Muscle of leg (tissue), 11 donors: ENCODE data around the gene RNF215. TPM values are rescaled to one million over a fixed set of nuclear protein-coding genes. Genes with fewer than 3 reads are reported as not detected.

Experiments
- DNase-seq: peaks from one replicate; pipeline ENCODE4 v3.0.0; 2013
- H3K27ac ChIP-seq: one replicate; pipeline ENCODE4 v1.5.1; 2013; ENCODE audit warnings: mild to moderate bottlenecking, low read length, control low read depth
- H3K27me3 ChIP-seq: one replicate; pipeline ENCODE4 v1.6.1; 2013; ENCODE audit warnings: low read length; ENCODE audit not compliant: control insufficient read depth, insufficient read depth
- H3K36me3 ChIP-seq: one replicate; pipeline ENCODE4 v1.6.1; 2013; ENCODE audit warnings: low read length; ENCODE audit not compliant: control insufficient read depth, insufficient read depth
- H3K4me1 ChIP-seq: one replicate; pipeline ENCODE4 v1.6.1; 2013; ENCODE audit warnings: low read length; ENCODE audit not compliant: control insufficient read depth, insufficient read depth
- H3K4me3 ChIP-seq: one replicate; pipeline ENCODE4 v1.5.1; 2013; ENCODE audit warnings: low read length, control low read depth
- H3K9me3 ChIP-seq: replicated peaks from 2 replicates; pipeline ENCODE4 v1.6.1; 2013; ENCODE audit warnings: low read depth, low read length; ENCODE audit not compliant: control insufficient read depth
- WGBS: methylation state at CpG from one replicate; pipeline ENCODE4 v1.1.5; 2013; ENCODE audit warnings: missing lambda C conversion rate; ENCODE audit not compliant: insufficient coverage; 5-methylcytosine and 5-hydroxymethylcytosine counted together
- polyA plus RNA-seq, 8 donors: library from polyadenylated mRNA; unstranded; fragments of 120-200 nt; gene quantifications; one replicate each; pipeline versions ENCODE4 v1.2.1 to v1.2.3, GENCODE V29; 2013; ENCODE audit warnings: inconsistent platforms in 1 of 8, low replicate concordance in 1 of 8; ENCODE audit not compliant: insufficient read length in 8 of 8, insufficient read depth in 1 of 8
- total RNA-seq: library from RNA; stranded (reverse); fragments of 120-200 nt; gene quantifications from one replicate; pipeline ENCODE4 v1.2.4, GENCODE V29; 2013

The RNF215 gene
- total and polyA plus RNA-seq, 9 donors = 11.2 to 15.4 (median 14.1) TPM

DNA sequence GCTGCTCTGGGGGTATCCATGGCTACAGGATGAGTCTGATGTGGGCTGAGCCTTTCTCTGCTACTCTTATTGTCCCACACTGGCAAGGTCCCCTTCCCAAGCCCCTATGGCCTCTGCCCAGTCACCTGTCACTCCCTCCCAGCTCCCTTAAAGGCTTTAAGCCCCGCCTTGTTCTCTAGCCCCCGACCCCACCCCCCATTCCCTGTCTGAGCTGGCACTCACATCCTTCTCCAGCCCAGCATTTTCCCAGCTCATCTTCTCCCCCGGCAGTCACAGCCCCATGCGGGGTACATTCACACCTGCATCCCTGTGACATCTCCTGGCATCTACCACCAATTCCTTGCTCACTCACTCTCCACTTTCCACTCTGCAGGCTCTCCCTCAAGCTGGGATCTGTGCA, 42.7 kb upstream of the RNF215 start:
- H3K36me3 ChIP-seq = no peaks in the 10 kb centered on the region
- 49% methylated on average over 4 of the region's 4 CpGs for WGBS
- H3K4me3 ChIP-seq = no peak overlapping the region
- peaks cover 18% of the 10 kb centered on the region for H3K4me1 ChIP-seq
- H3K27ac ChIP-seq = no peak overlapping the region
- DNase-seq = no peak
- no peaks in the 10 kb centered on the region for H3K9me3 ChIP-seq
- H3K27me3 ChIP-seq = no peaks in the 10 kb centered on the region

DNA sequence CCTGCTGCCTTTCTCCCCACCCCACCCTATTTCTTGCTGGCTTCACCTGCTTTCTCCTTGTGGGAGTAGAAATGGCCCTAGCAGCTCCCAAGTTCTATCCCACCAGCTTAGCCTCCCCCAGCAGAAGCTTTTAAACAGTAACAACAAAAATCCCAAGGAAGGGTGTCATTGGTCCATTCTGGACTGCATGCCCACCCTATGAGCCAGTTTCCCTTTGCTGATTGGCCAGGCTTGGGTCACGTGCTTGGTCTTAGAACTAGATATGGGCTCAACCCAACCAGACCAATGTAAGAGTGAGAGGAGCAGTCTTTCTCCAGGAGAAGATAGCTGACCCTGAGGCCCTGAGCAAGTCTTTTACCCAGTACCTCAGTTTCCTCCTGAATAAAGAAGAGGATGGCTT, 40.7 kb upstream of the RNF215 start:
- no peak for DNase-seq
- Histone ChIP-seq H3K9me3 (no peaks in the 10 kb centered on the region), H3K4me3 (no peak overlapping the region), H3K4me1 (peaks cover 32% of the 10 kb centered on the region), H3K27ac (no peak overlapping the region), H3K27me3 (no peaks in the 10 kb centered on the region), H3K36me3 (no peaks in the 10 kb centered on the region)
- WGBS = no CpG with 5 or more reads among the region's 1 CpG

DNA sequence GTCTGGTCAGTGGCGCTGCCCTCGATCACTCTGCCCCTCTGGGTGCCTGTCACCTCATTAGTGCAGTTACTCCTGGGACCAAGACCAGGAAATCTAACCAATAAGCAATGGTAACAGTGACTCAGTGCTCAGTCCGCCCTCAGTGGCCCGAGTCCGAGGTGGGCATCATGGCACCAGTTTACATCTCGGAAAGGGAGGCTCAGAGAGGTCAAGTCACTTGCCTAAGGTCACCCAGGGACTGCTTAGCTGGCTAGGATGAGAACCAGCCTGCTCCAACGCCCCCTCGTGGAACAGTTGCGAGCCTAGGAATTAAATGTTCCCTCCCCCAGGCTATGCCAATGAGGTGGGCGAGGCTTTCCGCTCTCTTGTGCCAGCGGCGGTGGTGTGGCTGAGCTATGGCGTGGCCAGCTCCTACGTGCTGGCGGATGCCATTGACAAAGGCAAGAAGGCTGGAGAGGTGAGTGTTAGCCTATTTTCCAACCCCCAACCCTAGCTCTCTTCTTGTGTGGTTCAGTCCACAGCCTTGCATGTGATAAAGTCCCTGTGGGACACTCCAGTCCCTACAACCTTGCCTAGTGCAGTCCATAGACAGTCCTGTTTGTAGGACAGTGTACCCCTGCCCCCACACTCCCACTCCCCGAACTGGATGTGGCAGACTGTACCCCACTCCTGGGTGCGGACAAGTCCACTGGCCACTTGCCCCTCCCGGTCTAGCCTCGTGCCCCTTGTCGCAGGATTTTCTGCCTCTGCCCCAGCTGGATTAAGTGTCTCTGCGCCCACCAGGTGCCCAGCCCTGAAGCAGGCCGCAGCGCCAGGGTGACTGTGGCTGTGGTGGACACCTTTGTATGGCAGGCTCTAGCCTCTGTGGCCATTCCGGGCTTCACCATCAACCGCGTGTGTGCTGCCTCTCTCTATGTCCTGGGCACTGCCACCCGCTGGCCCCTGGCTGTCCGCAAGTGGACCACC, 39.5 kb upstream of the RNF215 start:
- no peaks in the 10 kb centered on the region for H3K9me3 ChIP-seq
- peak overlapping the region; percentile 77 for H3K4me3 ChIP-seq
- 74% methylated on average over 18 of the region's 29 CpGs for WGBS
- H3K27ac ChIP-seq = peak overlapping the region; percentile 74
- no peaks in the 10 kb centered on the region for H3K27me3 ChIP-seq
- H3K36me3 ChIP-seq = no peaks in the 10 kb centered on the region
- peaks cover 42% of the 10 kb centered on the region for H3K4me1 ChIP-seq
- peak; percentile 80 for DNase-seq

DNA sequence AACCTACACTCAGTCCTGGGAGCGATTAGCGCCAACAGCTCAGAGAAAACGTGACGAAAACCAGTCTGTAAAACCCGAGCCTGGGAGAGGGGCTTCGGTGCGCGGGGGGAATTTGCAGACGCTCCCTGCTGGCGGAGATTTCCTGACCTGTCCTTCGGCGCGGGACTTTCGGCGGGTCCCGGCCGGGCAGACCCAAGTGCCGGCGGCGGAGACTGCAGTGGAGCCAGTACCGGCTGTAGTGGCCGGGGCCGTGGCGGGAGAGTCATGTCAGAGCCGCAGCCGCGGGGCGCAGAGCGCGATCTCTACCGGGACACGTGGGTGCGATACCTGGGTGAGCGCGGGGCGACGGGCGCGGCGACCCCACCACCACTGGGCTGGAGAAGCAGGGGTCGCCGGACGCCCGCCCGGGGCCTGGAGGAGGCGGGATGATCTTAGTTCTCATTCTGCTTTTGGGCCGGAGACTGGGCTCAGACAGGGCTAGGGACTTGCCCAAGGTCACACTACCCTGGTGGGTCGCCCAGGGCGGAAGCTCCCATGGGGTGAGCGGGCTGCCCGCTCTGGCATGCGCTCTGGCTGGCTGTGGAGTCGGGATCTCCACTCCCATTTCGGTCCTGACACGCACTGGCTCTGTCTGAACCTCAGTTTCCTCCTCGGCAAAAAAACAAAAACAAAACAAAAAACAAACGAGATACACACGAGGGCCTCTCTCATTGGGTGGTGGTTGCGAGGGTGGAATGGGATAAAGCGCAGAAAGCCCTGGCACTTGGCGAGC, 38.6 kb upstream of the RNF215 start, which contains the start of gene MTFP1:
TSS of gene MTFP1 (plus strand) at position 153 of the 772 bp plus-strand sequence. CDS start at position 265, 112 bp downstream.
- Histone ChIP-seq H3K27me3 (no peaks in the 10 kb centered on the region), H3K4me3 (peak within 1 kb of the TSS; percentile 77), H3K9me3 (no peaks in the 10 kb centered on the region), H3K27ac (peak within 1 kb of the TSS; percentile 74), H3K36me3 (no peaks in the 10 kb centered on the region), H3K4me1 (peaks cover 42% of the 10 kb centered on the region)
- DNase-seq = peak; percentile 83
- under 1% methylated on average over 52 of the region's 61 CpGs for WGBS

DNA sequence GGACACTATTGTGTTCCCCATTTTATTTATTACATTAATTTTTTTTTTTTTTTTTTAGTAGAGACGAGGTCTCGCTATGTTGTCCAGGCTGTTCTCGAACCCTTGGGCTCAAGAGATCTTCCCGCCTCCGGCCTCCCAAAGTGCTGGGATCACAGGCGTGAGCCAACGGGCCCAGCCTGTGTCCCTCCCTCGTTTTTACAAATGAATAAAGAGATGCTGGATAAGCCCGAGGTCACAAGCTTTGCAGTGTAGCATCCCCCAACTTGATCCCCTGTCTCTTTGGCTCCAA, 38.1 kb upstream of the RNF215 start:
- no peak for DNase-seq
- H3K4me3 ChIP-seq = peak overlapping the region; percentile 77
- WGBS = 14% methylated on average over 4 of the region's 9 CpGs
- H3K27me3 ChIP-seq = no peaks in the 10 kb centered on the region
- peak overlapping the region; percentile 74 for H3K27ac ChIP-seq
- peaks cover 42% of the 10 kb centered on the region for H3K4me1 ChIP-seq
- H3K9me3 ChIP-seq = no peaks in the 10 kb centered on the region
- H3K36me3 ChIP-seq = peaks cover 3% of the 10 kb centered on the region

DNA sequence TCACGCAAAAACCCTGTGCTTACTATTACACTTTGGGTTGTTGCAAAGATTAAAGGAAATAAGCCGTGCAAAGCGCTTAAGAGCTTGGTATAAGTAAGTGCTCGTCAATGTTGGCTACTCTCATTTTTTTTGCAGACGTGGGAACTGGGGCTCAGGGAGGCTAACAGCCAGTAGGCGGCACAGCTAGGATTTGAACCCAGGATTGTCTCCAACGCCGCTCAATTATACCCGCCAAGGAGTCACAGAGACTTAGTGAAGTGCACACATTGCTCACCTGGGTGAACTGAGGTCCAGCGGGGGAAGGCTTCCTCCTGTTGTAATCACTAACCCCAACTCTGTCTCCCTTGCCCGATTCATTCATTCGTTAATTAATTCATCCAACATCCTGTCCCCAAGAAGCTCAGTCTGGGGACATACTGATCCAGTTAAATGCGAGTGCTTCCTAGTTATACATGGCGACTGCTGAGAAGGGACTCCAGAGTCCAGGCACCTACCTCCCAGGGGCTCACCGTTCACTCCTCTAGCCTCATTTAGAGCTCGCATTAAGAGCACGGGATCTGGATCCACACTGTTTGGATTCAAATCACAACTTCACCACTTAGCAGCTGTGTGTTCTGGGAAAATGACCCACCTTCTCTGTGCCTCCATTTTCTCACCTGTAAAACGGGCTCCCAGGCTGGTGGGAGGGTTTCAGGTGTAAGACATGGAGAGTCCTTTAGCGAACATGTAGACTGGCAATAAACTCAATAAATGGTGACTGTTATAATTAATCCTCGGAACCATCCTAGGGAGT, 37.5 kb upstream of the RNF215 start:
- peak; percentile 44 for DNase-seq
- Histone ChIP-seq H3K27me3 (no peaks in the 10 kb centered on the region), H3K9me3 (no peaks in the 10 kb centered on the region), H3K4me1 (peaks cover 42% of the 10 kb centered on the region), H3K4me3 (peak overlapping the region; percentile 77), H3K27ac (peak overlapping the region; percentile 98), H3K36me3 (peaks cover 5% of the 10 kb centered on the region)
- WGBS = 40% methylated on average over 12 of the region's 20 CpGs

DNA sequence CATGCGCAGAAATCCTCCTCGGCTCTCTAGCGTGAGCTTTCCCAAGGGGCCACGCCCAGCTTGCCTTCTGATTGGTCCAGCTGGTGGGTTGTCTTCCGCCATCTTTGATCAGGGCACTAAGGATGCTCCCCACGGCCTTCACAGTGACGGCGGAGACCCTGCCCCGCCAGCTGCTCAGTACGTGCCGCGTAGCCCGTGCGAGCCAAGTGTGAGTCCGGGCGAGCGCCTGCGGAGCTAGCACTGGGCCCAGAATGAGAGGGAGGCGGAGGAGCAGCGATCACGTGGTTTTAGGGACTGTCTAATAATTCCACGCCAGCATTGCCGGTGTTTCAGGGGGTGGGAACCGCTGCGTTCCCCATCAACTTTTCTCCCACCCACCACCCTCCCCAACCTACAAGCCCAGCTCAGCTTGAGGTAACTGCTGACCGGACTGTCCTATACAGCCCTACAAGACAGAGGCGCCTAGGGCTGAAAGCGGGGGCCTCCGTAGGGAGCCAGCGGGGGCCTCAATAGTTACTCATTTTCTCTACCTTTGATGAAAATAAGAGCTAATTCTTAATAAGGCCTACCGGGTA, 36.8 kb upstream of the RNF215 start:
- Histone ChIP-seq H3K4me3 (peak overlapping the region; percentile 60), H3K4me1 (peaks cover 42% of the 10 kb centered on the region), H3K27ac (peak overlapping the region; percentile 98), H3K36me3 (peaks cover 5% of the 10 kb centered on the region), H3K9me3 (no peaks in the 10 kb centered on the region), H3K27me3 (no peaks in the 10 kb centered on the region)
- DNase-seq = peak; percentile 100
- WGBS = 0% methylated on average over 19 of the region's 31 CpGs

DNA sequence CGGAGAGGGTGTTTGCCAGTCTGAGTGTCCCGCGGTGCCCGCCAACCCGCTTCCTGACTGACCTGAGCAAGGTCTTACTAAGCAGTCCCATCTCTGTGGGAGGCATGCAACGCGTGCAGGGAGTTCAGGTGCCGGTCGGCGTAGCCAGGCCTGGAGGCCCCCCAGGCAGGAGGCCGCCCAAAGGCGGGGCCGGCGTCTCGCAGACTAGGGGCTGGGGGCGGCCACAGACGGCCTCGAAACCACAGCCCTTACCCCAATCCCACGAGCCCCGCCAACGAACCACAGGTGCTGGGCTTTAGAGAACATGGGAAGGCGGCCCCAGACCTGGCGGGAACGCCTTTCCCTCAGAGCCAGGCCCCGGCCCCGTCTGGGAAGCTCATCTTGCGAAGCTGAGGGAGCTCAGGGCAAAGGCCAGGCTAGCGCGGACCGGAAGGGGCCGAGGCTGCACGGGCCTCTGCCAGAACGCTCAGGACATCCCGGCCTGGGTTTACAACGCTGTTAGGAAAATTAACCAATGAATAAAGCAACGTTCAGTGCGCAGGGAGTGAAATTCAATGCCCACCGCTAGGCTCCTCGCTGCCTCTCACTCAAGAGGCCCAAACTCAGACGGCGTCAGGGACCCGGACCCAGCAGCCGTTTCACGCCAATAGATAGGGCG, 36.2 kb upstream of the RNF215 start:
- WGBS = 0% methylated on average over 45 of the region's 45 CpGs
- H3K36me3 ChIP-seq = peaks cover 10% of the 10 kb centered on the region
- no peaks in the 10 kb centered on the region for H3K27me3 ChIP-seq
- H3K4me1 ChIP-seq = peaks cover 42% of the 10 kb centered on the region
- no peak for DNase-seq
- peak overlapping the region; percentile 60 for H3K4me3 ChIP-seq
- no peaks in the 10 kb centered on the region for H3K9me3 ChIP-seq
- H3K27ac ChIP-seq = peak overlapping the region; percentile 98
